GM12801 (cell line): ENCODE results near the gene ARID1B.

ENCODE experiments used
- TF ChIP-seq, protein P1 (sequence below): IDR thresholded peaks from one replicate; pipeline ENCODE4 v1.5.1; 2011; ENCODE audit warnings: control low read depth; ENCODE audit not compliant: insufficient read length; ENCODE audit errors: extremely low read depth

The ARID1B gene

DNA sequence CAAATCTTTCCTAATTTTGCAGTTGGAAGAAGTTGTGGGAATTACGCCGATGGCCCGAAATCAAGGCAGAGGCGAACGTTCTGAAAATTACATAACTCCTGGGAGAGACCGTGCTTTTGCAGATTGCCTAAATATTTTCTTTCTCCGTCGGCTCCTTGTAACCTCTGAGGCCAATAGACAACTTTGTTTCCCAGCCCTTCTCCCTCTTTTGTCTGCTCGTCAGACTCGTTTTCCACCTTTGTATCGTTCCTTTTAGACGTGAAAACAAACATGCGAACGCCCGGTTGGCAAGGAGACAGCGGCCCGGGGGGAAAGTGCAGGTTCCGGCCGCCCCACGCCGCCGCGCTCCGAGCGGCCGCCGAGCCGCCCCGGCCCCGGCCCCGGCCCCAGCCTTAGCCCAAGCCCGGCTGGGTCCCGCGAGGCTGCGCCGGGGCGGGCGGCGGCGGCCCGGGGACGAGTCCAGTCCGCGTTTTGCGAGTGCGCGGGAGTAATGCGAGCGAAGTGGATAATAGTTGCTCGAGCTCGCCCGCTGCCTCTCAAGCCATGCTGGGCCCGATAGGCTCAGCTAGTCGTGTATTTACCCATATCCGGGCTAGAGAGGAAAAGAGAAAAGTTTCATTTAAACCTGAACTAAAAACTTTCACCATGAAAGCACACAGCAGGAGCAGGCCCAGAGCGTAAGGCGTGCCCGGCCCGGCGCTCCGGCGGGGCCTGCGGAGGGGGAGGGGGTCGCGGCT lies at the start of gene ARID1B:
Gene ARID1B (plus strand): TSS at position 539 of the 737 bp plus-strand sequence. CDS start 303 bp downstream, outside the sequence.
- TF ChIP-seq, protein P1, sequence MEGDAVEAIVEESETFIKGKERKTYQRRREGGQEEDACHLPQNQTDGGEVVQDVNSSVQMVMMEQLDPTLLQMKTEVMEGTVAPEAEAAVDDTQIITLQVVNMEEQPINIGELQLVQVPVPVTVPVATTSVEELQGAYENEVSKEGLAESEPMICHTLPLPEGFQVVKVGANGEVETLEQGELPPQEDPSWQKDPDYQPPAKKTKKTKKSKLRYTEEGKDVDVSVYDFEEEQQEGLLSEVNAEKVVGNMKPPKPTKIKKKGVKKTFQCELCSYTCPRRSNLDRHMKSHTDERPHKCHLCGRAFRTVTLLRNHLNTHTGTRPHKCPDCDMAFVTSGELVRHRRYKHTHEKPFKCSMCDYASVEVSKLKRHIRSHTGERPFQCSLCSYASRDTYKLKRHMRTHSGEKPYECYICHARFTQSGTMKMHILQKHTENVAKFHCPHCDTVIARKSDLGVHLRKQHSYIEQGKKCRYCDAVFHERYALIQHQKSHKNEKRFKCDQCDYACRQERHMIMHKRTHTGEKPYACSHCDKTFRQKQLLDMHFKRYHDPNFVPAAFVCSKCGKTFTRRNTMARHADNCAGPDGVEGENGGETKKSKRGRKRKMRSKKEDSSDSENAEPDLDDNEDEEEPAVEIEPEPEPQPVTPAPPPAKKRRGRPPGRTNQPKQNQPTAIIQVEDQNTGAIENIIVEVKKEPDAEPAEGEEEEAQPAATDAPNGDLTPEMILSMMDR: no peak

DNA sequence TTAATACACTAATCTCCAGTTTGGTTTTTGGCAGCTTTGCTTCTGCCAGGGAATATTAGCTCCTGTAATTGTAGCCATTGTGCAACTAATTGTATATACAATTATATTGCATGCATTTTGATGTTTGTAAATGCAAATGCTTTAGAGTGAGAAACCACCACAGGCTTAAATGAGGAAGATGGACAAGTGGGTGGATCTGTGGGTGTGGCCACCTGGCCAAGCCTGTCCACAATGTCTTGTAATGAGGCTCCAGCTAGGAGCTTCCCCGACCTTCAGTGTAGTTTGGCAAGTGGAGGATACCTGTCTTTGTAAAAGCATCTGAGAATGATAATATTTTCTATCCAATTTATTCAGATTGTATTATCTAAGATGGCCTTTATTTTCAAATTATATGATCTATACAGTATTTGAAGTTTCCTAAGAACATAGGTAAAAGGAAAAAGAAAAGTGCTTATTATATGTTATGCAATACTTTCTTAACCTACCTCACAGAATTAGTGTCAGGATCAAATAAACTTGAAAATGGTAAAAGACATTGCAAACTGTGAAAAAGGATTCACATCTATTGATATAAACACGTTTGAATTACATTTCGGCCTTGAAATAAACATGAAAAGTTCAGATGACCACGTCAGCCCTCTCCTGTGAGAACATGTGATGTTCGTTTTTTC lies 49.3 kb upstream of the ARID1B start:
- TF ChIP-seq, protein P1: no peak

DNA sequence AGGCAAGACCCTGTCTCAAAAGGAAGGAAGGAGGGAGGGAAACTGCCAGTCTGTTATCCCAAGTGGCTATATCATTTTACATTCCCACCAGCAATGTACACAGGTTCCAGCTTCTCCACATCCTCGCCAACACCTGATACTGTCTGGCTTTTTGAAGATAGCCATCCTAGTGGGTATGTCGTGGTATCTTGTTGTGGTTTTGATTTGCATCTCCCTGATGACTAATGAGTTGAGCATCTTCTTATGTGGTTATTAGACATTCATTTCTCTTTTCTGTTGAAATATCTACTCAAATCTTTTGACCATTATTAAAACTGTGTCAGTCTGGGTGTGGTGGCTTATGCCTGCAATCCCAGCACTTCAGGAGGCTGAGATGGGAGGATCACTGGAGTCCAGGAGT lies 47.9 kb upstream of the ARID1B start:
- TF ChIP-seq, protein P1: no peak

DNA sequence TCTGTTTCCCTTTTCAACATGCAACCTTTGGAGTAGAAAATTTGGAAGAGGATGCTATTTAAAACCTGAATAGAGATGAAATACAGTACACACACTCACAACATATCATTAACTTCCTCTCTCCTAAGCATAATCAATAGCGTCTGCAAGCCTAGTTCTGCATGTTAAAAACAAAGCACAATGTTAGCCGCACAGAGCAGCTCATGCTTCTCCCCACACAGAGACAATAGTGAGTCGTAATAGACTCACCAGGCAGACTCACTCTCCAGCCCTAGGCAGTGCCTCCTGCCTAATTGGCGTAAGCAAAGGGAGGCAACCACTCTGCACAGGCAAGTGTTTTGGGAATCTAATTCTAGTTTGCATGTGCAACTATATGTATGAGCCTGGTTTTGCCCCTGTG lies 45.8 kb upstream of the ARID1B start:
- TF ChIP-seq, protein P1: no peak

DNA sequence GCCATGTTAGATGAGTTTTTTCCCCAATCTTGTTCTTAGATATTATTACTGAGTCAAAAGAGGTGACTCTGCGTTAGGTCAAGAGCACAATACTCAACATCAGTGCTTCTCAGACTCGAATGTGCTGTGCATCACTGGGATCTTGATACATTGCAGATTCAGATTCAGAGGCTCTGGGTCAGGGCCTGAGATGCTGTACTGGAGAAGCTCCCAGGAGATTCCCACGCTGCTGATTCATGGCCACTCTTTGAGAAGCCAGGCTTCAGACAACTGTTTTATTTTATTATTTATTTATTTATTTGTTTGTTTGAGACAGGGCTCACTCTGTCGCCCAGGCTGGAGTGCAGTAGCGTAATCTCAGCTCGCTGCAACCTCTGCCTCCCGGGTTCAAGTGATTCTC lies 41.4 kb upstream of the ARID1B start:
- TF ChIP-seq, protein P1: no peak

DNA sequence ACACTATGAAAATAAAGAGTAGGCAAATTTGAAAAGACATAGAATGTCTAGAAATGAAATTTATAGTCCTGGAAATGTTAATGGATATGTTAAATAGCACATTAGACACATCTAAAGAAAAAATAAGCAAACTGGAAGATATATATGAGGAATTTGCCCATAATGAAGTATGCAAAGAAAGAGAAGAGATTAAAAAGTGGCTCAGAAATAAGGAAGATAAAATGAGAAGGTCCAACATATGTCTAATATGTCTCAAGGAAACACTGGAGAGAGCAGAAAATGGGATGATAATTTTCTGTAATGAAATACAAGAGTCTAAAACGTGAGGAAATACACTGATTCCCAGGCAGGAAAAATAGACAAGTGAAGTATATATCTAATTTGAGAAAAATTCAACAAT lies 36.6 kb upstream of the ARID1B start:
- TF ChIP-seq, protein P1: no peak

DNA sequence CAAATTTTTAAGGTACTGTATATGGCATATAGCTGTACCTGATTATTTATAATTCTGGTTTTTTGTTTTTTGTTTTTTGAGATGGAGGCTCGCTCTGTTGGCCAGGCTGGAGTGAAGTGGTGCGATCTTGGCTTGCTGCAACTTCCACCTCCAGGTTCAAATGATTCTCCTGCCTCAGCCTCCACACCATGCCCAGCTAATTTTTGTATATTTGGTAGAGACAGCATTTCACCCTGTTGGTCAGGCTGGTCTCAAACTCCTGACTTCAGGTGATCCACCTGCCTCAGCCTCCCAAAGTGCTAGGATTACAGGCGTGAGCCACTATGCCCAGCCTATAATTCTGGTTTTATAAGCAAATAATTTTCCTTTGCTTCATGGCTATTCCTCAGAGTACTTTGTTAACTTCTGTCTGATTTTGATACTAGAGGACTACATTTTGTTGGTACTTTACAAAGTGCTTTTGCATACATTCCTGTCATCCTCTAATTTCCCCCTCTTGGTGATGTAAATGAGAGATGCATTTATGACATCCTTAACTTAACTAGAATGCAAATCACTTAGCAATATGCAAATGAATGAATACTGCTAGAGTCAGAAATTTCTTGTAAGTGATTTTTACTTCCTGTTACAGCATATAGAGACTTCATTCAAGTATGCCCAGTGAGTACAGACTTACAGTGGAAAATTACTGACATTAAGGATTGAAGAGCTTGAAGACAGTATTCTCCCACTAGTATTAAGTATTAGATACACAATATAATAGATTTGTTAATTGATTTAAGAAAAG lies 35.7 kb upstream of the ARID1B start:
- TF ChIP-seq, protein P1: no peak
